ENCODE measurements around the gene PCGF2. TPM values are rescaled to one million over a fixed set of nuclear protein-coding genes. Genes with fewer than 3 reads are reported as not detected.
A peak's percentile ranks its signal among the peaks of the same experiment; 100 is the strongest.
"Not testable (repeated sequence)": the region's sequence is repeated elsewhere in the genome, so short reads cannot be mapped to it uniquely, and the experiment has no call there.

Gene PCGF2
- total and polyA plus RNA-seq, 2 donors from 2014 or later: 62.2 to 111 TPM

DNA sequence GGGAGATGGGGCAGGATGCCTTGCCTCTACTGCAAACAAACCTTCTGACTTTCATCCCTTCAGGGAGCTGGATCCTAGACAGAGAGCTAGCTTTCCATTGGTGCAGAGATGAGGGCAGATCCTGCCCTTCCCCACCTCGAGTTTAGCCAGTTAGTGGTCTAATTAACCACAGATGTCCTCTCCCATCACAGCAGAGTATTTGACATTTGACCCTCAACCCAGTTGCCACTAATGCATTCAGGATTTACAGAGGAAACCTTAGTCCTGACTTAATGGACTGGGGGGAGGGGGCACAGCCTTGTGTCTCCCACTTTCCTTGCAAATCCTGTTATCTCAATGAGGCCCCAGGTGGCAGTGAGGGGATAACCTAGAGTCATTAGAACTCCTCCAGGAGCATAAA is 41.0 kb upstream of the PCGF2 start:
- peaks cover 0 to 5% (median 4%) of the 10 kb centered on the region in 3 donors for H3K4me1 ChIP-seq (ENCODE audit: control insufficient read depth in 2 of 3, insufficient read depth in 2 of 3, low read depth in 1 of 3, low read length in 3 of 3)
- no peaks in the 10 kb centered on the region for H3K9me3 ChIP-seq (ENCODE audit: control insufficient read depth in 2 of 3, insufficient read depth in 1 of 3, low read length in 3 of 3)
- intact Hi-C loops (cut with DNase I): no loop called here
- FAIRE-seq (no peak), DNase-seq (peak in 2 of 5 donors; percentile 6 to 8)
- no peak overlapping the region for H3K27ac ChIP-seq (ENCODE audit: low read depth in 2 of 2, low read length in 2 of 2)
- no peaks in the 10 kb centered on the region for H3K27me3 ChIP-seq (ENCODE audit: control insufficient read depth, insufficient read depth, low read length)
- TF ChIP-seq, protein P1, sequence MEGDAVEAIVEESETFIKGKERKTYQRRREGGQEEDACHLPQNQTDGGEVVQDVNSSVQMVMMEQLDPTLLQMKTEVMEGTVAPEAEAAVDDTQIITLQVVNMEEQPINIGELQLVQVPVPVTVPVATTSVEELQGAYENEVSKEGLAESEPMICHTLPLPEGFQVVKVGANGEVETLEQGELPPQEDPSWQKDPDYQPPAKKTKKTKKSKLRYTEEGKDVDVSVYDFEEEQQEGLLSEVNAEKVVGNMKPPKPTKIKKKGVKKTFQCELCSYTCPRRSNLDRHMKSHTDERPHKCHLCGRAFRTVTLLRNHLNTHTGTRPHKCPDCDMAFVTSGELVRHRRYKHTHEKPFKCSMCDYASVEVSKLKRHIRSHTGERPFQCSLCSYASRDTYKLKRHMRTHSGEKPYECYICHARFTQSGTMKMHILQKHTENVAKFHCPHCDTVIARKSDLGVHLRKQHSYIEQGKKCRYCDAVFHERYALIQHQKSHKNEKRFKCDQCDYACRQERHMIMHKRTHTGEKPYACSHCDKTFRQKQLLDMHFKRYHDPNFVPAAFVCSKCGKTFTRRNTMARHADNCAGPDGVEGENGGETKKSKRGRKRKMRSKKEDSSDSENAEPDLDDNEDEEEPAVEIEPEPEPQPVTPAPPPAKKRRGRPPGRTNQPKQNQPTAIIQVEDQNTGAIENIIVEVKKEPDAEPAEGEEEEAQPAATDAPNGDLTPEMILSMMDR (IDR thresholded peaks at IDR 0.05; ENCODE audit: borderline replicate concordance, extremely low read depth, insufficient read depth): no peak
- H3K9ac ChIP-seq (ENCODE audit: low read length in 3 of 3): no peak overlapping the region
- H3K36me3 ChIP-seq (ENCODE audit: control insufficient read depth in 2 of 3, insufficient read depth in 3 of 3, low read length in 3 of 3): peaks cover 12 to 29% (median 18%) of the 10 kb centered on the region in 3 donors
- no peak overlapping the region for H3K4me3 ChIP-seq (ENCODE audit: low read length in 3 of 3)

DNA sequence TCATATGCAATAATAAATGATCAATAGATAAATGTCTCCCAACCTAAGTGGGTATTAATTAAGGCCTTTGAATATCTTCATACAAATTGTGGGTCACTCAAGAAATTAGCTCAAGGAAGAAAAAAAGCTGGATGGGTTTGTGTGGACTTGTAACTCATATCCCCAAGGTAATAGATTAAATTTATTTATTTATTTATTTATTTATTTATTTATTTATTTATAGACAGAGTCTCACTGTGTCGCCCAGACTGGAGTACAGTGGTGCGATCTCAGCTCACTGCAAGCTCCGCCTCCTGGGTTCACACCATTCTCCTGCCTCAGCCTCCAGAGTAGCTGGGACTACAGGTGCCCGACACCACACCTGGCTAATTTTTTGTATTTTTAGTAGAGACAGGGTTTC is 39.9 kb upstream of the PCGF2 start:
- H3K36me3 ChIP-seq (ENCODE audit: control insufficient read depth in 2 of 3, insufficient read depth in 3 of 3, low read length in 3 of 3): peaks cover 13 to 36% (median 27%) of the 10 kb centered on the region in 3 donors
- intact Hi-C loops (cut with DNase I); FAIRE-seq; H3K27ac ChIP-seq (ENCODE audit: low read depth in 2 of 2, low read length in 2 of 2); H3K4me3 ChIP-seq (ENCODE audit: low read length in 3 of 3); DNase-seq; H3K4me1 ChIP-seq (ENCODE audit: control insufficient read depth in 2 of 3, insufficient read depth in 2 of 3, low read depth in 1 of 3, low read length in 3 of 3); H3K9me3 ChIP-seq (ENCODE audit: control insufficient read depth in 2 of 3, insufficient read depth in 1 of 3, low read length in 3 of 3); H3K9ac ChIP-seq (ENCODE audit: low read length in 3 of 3); H3K27me3 ChIP-seq (ENCODE audit: control insufficient read depth, insufficient read depth, low read length): not testable (repeated sequence)

DNA sequence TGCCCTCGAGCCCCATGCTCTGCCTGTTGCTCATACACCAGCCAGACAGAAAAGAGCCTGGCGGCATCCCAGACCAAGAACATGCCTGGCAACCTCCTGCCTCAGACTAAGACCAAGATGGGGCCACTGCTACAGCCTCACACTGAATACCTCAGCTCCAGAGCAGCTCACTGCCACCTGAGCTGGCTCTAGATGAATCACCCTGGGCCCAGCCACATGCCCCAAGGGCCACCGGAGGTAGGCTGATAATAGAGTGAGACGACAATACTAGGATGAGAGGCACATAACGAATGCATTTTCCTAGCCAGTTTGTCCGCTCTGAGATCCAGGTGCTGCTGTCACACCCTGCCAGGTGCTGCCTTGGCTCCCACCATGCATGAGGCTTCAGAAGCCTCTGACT is 38.2 kb upstream of the PCGF2 start:
- no peak overlapping the region for H3K27ac ChIP-seq (ENCODE audit: low read depth in 2 of 2, low read length in 2 of 2)
- no peak overlapping the region for H3K4me3 ChIP-seq (ENCODE audit: low read length in 3 of 3)
- H3K4me1 ChIP-seq (ENCODE audit: control insufficient read depth in 2 of 3, insufficient read depth in 2 of 3, low read depth in 1 of 3, low read length in 3 of 3): peaks cover 0 to 5% (median 4%) of the 10 kb centered on the region in 3 donors
- H3K36me3 ChIP-seq (ENCODE audit: control insufficient read depth in 2 of 3, insufficient read depth in 3 of 3, low read length in 3 of 3): peaks cover 18 to 45% (median 37%) of the 10 kb centered on the region in 3 donors
- no peak overlapping the region for H3K9ac ChIP-seq (ENCODE audit: low read length in 3 of 3)
- TF ChIP-seq, protein P1 (IDR thresholded peaks at IDR 0.05; ENCODE audit: borderline replicate concordance, extremely low read depth, insufficient read depth): no peak
- intact Hi-C loops (cut with DNase I): no loop called here
- FAIRE-seq (no peak), DNase-seq (no peak)
- H3K9me3 ChIP-seq (ENCODE audit: control insufficient read depth in 2 of 3, insufficient read depth in 1 of 3, low read length in 3 of 3): no peaks in the 10 kb centered on the region
- no peaks in the 10 kb centered on the region for H3K27me3 ChIP-seq (ENCODE audit: control insufficient read depth, insufficient read depth, low read length)

DNA sequence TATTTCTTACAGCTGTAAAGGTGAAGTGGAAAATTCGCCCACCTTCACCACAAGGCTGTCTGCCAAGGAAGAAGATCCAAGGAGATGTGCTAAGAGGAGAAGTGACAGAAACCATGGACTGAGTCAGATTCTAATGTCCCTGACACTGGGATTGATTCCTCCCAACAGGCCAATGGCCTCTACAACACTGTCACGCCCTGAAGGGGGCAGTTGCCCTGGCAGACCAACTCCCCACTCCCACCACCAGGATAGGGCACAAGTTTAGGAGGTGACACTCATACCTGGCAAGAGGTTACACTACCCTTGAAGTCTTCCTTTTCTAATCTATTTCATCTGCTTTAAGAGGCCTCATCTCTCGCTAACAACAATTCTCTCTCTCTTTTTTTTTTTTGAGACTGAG is 35.1 kb upstream of the PCGF2 start:
- FAIRE-seq: no peak
- intact Hi-C loops (cut with DNase I): no loop called here

More for the DNA sequence above, 35.1 kb upstream of the PCGF2 start:
- H3K9ac ChIP-seq (ENCODE audit: low read length in 3 of 3): no peak overlapping the region
- TF ChIP-seq, protein P1 (IDR thresholded peaks at IDR 0.05; ENCODE audit: borderline replicate concordance, extremely low read depth, insufficient read depth): no peak
- no peak overlapping the region for H3K4me3 ChIP-seq (ENCODE audit: low read length in 3 of 3)
- H3K36me3 ChIP-seq (ENCODE audit: control insufficient read depth in 2 of 3, insufficient read depth in 3 of 3, low read length in 3 of 3): peaks cover 22 to 77% (median 62%) of the 10 kb centered on the region in 3 donors
- no peaks in the 10 kb centered on the region for H3K4me1 ChIP-seq (ENCODE audit: control insufficient read depth in 2 of 3, insufficient read depth in 2 of 3, low read depth in 1 of 3, low read length in 3 of 3)
- H3K9me3 ChIP-seq (ENCODE audit: control insufficient read depth in 2 of 3, insufficient read depth in 1 of 3, low read length in 3 of 3): no peaks in the 10 kb centered on the region
- H3K27me3 ChIP-seq (ENCODE audit: control insufficient read depth, insufficient read depth, low read length): no peaks in the 10 kb centered on the region
- DNase-seq: no peak
- no peak overlapping the region for H3K27ac ChIP-seq (ENCODE audit: low read depth in 2 of 2, low read length in 2 of 2)
